GM19452 (cell line): ENCODE measurements around the gene HOXD12.

ENCODE experiments used
- ATAC-seq: cut with Tn5 transposase; IDR thresholded peaks from one replicate; pipeline ENCODE4 v1.9.1; 2021; ENCODE audit not compliant: unreplicated experiment

HOXD12 gene

GRCh38 chr2:176118601-176119339 is 19.2 kb downstream of the HOXD12 start:
- ATAC-seq = no peak

- ATAC-seq = no peak
Observed at GRCh38 chr2:176120364-176121189, 21.0 kb downstream of the HOXD12 start.

GRCh38 chr2:176121190-176122051 is 21.8 kb downstream of the HOXD12 start:
- ATAC-seq = no peak

- no peak for ATAC-seq
Observed at GRCh38 chr2:176122052-176122682, 22.6 kb downstream of the HOXD12 start.

GRCh38 chr2:176122683-176123410 is 23.3 kb downstream of the HOXD12 start, which contains the start of gene HOXD9:
Gene HOXD9 (plus strand): TSS chr2:176122719. CDS start chr2:176122769, 50 bp downstream.
- ATAC-seq = no peak

- ATAC-seq = no peak
Observed at GRCh38 chr2:176123411-176124109, 24.0 kb downstream of the HOXD12 start.

- no peak for ATAC-seq
Observed at GRCh38 chr2:176124110-176124946, 24.7 kb downstream of the HOXD12 start.

GRCh38 chr2:176124947-176125771 is 25.6 kb downstream of the HOXD12 start:
- no peak for ATAC-seq

GRCh38 chr2:176125772-176126054 is 26.1 kb downstream of the HOXD12 start:
- no peak for ATAC-seq

- ATAC-seq = no peak
Observed at GRCh38 chr2:176126929-176127773, 27.6 kb downstream of the HOXD12 start.

- ATAC-seq = no peak
Observed at GRCh38 chr2:176127774-176128072, 28.1 kb downstream of the HOXD12 start.

GRCh38 chr2:176128172-176128981 is 28.8 kb downstream of the HOXD12 start:
- no peak for ATAC-seq

- ATAC-seq = no peak
Observed at GRCh38 chr2:176128982-176129796, 29.6 kb downstream of the HOXD12 start, which contains the start of gene HOXD8. Gene HOXD8 (plus strand): TSS chr2:176129705. CDS start chr2:176130367, 662 bp downstream.

- no peak for ATAC-seq
Observed at GRCh38 chr2:176129813-176130146, 30.2 kb downstream of the HOXD12 start.

GRCh38 chr2:176130147-176130956 is 30.8 kb downstream of the HOXD12 start:
- ATAC-seq = no peak
